Measurements from ENCODE around the gene ICAM4. TPM values are rescaled to one million over a fixed set of nuclear protein-coding genes. Genes with fewer than 3 reads are reported as not detected.
A peak's percentile ranks its signal among the peaks of the same experiment; 100 is the strongest.

Gene ICAM4
- polyA plus RNA-seq, 3 donors: 5.5 to 17.3 (median 11.2) TPM

DNA sequence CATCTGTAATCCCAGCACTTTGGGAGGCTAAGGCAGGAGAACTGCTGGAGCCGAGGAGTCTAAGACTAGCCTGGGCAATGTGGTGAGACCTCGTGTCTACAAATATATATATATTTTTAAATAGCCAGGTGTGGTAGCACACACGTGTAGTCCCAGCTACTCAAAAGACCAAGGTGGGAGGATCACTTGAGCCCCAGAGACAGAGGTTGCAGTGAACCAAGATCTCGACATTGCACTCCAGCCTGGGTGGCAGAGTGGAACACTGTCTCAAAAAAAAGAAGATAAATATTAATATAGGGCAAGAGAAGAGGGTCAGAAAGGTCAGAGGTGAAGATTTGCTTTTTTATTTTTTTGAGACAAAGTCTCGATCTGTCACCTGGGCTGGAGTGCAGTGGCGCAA lies 40.2 kb upstream of the ICAM4 start:
- H3K4me1 Mint-ChIP-seq: no peaks in the 10 kb centered on the region
- Histone ChIP-seq H3K4me3 (replicated peaks in 1 of 3; ENCODE audit: low read depth in 2 of 3, low read length in 3 of 3) (no peak overlapping the region), H3K4me1 (ENCODE audit: control insufficient read depth in 1 of 2, insufficient read depth in 2 of 2, low read length in 2 of 2) (peaks cover 7 to 15% of the 10 kb centered on the region in 2 donors), H3K4me2 (replicated peaks; ENCODE audit: extremely low read depth, low read length, poor library complexity, severe bottlenecking) (no peak overlapping the region), H3K36me3 (replicated peaks in 1 of 2; ENCODE audit: control insufficient read depth in 1 of 2, insufficient read depth in 2 of 2, low read length in 2 of 2) (no peaks in the 10 kb centered on the region), H3K9ac (ENCODE audit: insufficient read depth, low read length, poor library complexity, severe bottlenecking) (no peak overlapping the region), H2AFZ (ENCODE audit: insufficient read depth, low read depth, low read length, poor library complexity, severe bottlenecking) (no peak overlapping the region), H3K27ac (ENCODE audit: low read depth in 1 of 2, low read length in 2 of 2) (no peak overlapping the region), H3K9me3 (replicated peaks in 1 of 2; ENCODE audit: control insufficient read depth in 1 of 2, insufficient read depth in 1 of 2, low read length in 2 of 2) (no peaks in the 10 kb centered on the region), H4K20me1 (ENCODE audit: insufficient read depth, low read length) (no peaks in the 10 kb centered on the region), H3K79me2 (ENCODE audit: insufficient read depth, low read length) (no peaks in the 10 kb centered on the region), H3K27me3 (ENCODE audit: control insufficient read depth in 2 of 2, insufficient read depth in 2 of 2, low read length in 2 of 2) (no peaks in the 10 kb centered on the region)
- peaks cover 1 to 4% (median 2%) of the 10 kb centered on the region in 3 donors for H3K27me3 Mint-ChIP-seq (ENCODE audit: low read depth in 3 of 3)
- TF ChIP-seq, protein P1, sequence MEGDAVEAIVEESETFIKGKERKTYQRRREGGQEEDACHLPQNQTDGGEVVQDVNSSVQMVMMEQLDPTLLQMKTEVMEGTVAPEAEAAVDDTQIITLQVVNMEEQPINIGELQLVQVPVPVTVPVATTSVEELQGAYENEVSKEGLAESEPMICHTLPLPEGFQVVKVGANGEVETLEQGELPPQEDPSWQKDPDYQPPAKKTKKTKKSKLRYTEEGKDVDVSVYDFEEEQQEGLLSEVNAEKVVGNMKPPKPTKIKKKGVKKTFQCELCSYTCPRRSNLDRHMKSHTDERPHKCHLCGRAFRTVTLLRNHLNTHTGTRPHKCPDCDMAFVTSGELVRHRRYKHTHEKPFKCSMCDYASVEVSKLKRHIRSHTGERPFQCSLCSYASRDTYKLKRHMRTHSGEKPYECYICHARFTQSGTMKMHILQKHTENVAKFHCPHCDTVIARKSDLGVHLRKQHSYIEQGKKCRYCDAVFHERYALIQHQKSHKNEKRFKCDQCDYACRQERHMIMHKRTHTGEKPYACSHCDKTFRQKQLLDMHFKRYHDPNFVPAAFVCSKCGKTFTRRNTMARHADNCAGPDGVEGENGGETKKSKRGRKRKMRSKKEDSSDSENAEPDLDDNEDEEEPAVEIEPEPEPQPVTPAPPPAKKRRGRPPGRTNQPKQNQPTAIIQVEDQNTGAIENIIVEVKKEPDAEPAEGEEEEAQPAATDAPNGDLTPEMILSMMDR (IDR thresholded peaks at IDR 0.05): no peak
- no peak overlapping the region for H3K27ac Mint-ChIP-seq
- no peaks in the 10 kb centered on the region for H3K9me3 Mint-ChIP-seq
- DNase-seq: no peak
- H3K4me3 Mint-ChIP-seq: no peak overlapping the region
- H3K36me3 Mint-ChIP-seq: no peaks in the 10 kb centered on the region
- intact Hi-C loops (cut with micrococcal nuclease): no loop called here
- 82% methylated on average over 3 of the region's 6 CpGs for WGBS (ENCODE audit: insufficient coverage)

DNA sequence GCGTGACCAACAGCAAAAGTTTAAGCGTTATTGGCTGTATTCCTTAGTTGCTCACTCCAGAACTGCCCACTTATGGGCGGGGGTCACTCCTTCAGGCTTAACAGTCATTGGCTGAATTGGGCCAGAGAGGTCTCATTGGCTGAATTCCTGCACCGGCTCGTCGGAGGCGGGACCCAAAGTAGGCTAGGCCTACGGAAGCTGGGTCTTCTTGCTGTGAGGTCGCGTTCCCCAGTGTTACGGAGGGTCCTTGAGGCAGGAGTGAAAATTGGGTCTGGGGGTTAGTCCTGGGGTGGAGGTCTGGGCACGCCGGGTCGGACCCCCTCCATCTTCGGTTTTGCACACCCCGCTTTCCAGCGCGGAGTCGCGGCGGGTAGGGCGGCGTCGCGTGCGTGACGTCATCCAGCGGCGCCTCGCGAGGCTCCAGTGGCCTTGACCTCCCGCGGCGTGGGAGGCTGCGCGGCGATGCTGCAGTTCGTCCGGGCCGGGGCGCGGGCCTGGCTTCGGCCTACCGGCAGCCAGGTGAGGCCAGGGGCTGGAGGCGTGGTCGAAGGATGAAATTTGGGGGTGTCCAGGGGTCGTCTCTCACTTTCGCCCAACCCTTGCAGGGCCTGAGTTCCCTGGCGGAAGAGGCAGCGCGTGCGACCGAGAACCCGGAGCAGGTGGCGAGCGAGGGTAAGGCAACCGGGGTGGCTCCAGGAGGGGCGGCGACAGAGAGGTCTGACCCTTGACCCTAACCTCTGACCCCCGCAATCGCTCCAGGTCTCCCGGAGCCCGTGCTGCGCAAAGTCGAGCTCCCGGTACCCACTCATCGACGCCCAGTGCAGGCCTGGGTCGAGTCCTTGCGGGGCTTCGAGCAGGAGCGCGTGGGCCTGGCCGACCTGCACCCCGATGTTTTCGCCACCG lies 34.7 kb upstream of the ICAM4 start, which contains the start of gene MRPL4:
Gene MRPL4, plus strand, starts transcription at position 423 of the 903 bp plus-strand sequence. Its CDS starts 40 bp downstream, at position 463.
- Mint-ChIP-seq H3K4me1 (peaks cover 12% of the 10 kb centered on the region), H3K27me3 (ENCODE audit: low read depth in 3 of 3) (peaks cover 0 to 3% (median 1%) of the 10 kb centered on the region in 3 donors), H3K27ac (peak within 1 kb of the TSS; percentile 88 to 99 (median 94)), H3K36me3 (peaks cover 26 to 34% of the 10 kb centered on the region in 2 donors), H3K4me3 (peak within 1 kb of the TSS; percentile 96 to 97), H3K9me3 (no peaks in the 10 kb centered on the region)
- no peaks in the 10 kb centered on the region for H3K9me3 ChIP-seq (replicated peaks in 1 of 2; ENCODE audit: control insufficient read depth in 1 of 2, insufficient read depth in 1 of 2, low read length in 2 of 2)
- peak; percentile 97 to 99 (median 98) for DNase-seq
- intact Hi-C loops (cut with micrococcal nuclease): loop anchor here (2.0 to 5.0 kb wide), 6 partner anchors 55 to 321 kb away; partner anchors contain the start of genes CDKN2D (in 1 of the 2), DNMT1 (in 1 of the 2) and KRI1 (in 1 of the 2)
- peaks cover 28 to 30% of the 10 kb centered on the region in 2 donors for H3K36me3 ChIP-seq (replicated peaks in 1 of 2; ENCODE audit: control insufficient read depth in 1 of 2, insufficient read depth in 2 of 2, low read length in 2 of 2)
- peak within 1 kb of the TSS; percentile 74 for H3K9ac ChIP-seq (ENCODE audit: insufficient read depth, low read length, poor library complexity, severe bottlenecking)
- peaks cover 20% of the 10 kb centered on the region for H3K79me2 ChIP-seq (ENCODE audit: insufficient read depth, low read length)
- H3K4me2 ChIP-seq (replicated peaks; ENCODE audit: extremely low read depth, low read length, poor library complexity, severe bottlenecking): peak within 1 kb of the TSS; percentile 94
- under 1% methylated on average over 71 of the region's 77 CpGs for WGBS (ENCODE audit: insufficient coverage)
- H4K20me1 ChIP-seq (ENCODE audit: insufficient read depth, low read length): no peaks in the 10 kb centered on the region
- H3K27ac ChIP-seq (ENCODE audit: low read depth in 1 of 2, low read length in 2 of 2): peak within 1 kb of the TSS; percentile 47 to 88
- peak within 1 kb of the TSS; percentile 56 to 98 (median 86) for H3K4me3 ChIP-seq (replicated peaks in 1 of 3; ENCODE audit: low read depth in 2 of 3, low read length in 3 of 3)
- H3K27me3 ChIP-seq (ENCODE audit: control insufficient read depth in 2 of 2, insufficient read depth in 2 of 2, low read length in 2 of 2): no peaks in the 10 kb centered on the region
- TF ChIP-seq, protein P1 (IDR thresholded peaks at IDR 0.05): no peak
- H2AFZ ChIP-seq (ENCODE audit: insufficient read depth, low read depth, low read length, poor library complexity, severe bottlenecking): peak within 1 kb of the TSS; percentile 89
- peaks cover 16 to 28% of the 10 kb centered on the region in 2 donors for H3K4me1 ChIP-seq (ENCODE audit: control insufficient read depth in 1 of 2, insufficient read depth in 2 of 2, low read length in 2 of 2)

All from CD14-positive monocyte (primary cell).